Ishikawa (cell line): ENCODE measurements around the gene POLR2I.

Experiments used
- CREB1 ChIP-seq: IDR thresholded peaks from 2 replicates; pipeline ENCODE4 v1.6.1; 2012; ENCODE audit warnings: low read depth
- EGR1 ChIP-seq: IDR thresholded peaks from 2 replicates; pipeline ENCODE4 v1.6.1; 2012
- EP300 ChIP-seq: IDR thresholded peaks from 2 replicates; pipeline ENCODE4 v1.6.1; 2012; ENCODE audit warnings: borderline replicate concordance

GRCh38 chr19:36114721-36115452 lies at the start of gene POLR2I:
- TF ChIP-seq CREB1 = no peak
- TF ChIP-seq EGR1 = no peak
- no peak for TF ChIP-seq EP300
